T-cell (primary cell): ENCODE data around the gene TDP2. TPM values are rescaled to one million over a fixed set of nuclear protein-coding genes. Genes with fewer than 3 reads are reported as not detected.
"Not testable (repeated sequence)": the region's sequence is repeated elsewhere in the genome, so short reads cannot be mapped to it uniquely, and the experiment has no call there.

Experiments used
- ATAC-seq, 4 experiments: fragments of 200-7000 bp in 3 of 4; fragments of 150-1000 bp in 1 of 4; cut with Tn5 transposase; replicated peaks in 1 of 4; 1 replicate in 3 of 4; 2 replicates in 1 of 4; pipeline ENCODE4 v1.10.0; 2021; ENCODE audit warnings: moderate library complexity in 3 of 4, mild to moderate bottlenecking in 2 of 4, moderate number of reproducible peaks in 1 of 4
- CTCF ChIA-PET, 2 donors: fragments of 300-600 bp; sonication (Branson Sonifier 250); formaldehyde crosslinking; loops; one replicate each; lab custom pipeline; 2022; ENCODE audit warnings: antibody characterized with exemption in 2 of 2; lab: Charles Lee
- POLR2A ChIA-PET, 2 donors: fragments of 300-600 bp; sonication (Branson Sonifier 250); formaldehyde crosslinking; loops; one replicate each; lab custom pipeline; 2022; ENCODE audit warnings: antibody characterized with exemption in 2 of 2; lab: Charles Lee
- DNase-seq, 35 experiments: peaks; one replicate each; pipeline versions ENCODE4 v3.0.0 to v3.0.0-alpha.2; 2013 to 2023
- H3K27ac ChIP-seq: one replicate; pipeline ENCODE4 v1.5.1; 2013; ENCODE audit warnings: low read length
- H3K27me3 ChIP-seq, 2 experiments: replicated peaks in 1 of 2; 1 replicate in 1 of 2; 2 replicates in 1 of 2; pipeline versions ENCODE4 v1.6.1 to v1.7.0; 2013; ENCODE audit warnings: low read length in 1 of 2, mixed read lengths in 1 of 2; ENCODE audit not compliant: control insufficient read depth in 2 of 2, insufficient read depth in 2 of 2; ENCODE audit errors: extremely low read depth in 1 of 2
- H3K36me3 ChIP-seq, 2 donors: 1 replicate in 1 of 2; 2 replicates in 1 of 2; pipeline versions ENCODE4 v1.6.1 to v1.7.0; 2013; ENCODE audit warnings: low read length in 1 of 2; ENCODE audit not compliant: control insufficient read depth in 2 of 2, insufficient read depth in 1 of 2; ENCODE audit errors: extremely low read depth in 1 of 2
- H3K4me1 ChIP-seq, 2 experiments: 1 replicate in 1 of 2; 2 replicates in 1 of 2; pipeline versions ENCODE4 v1.6.1 to v1.7.0; 2013; ENCODE audit warnings: low read length in 2 of 2, mixed read lengths in 1 of 2; ENCODE audit not compliant: insufficient read depth in 2 of 2, control insufficient read depth in 1 of 2; ENCODE audit errors: extremely low read depth in 1 of 2
- H3K4me3 ChIP-seq, 2 donors: 1 replicate in 1 of 2; 2 replicates in 1 of 2; pipeline versions ENCODE4 v1.5.1 to v1.7.0; 2013; ENCODE audit warnings: mild to moderate bottlenecking in 2 of 2, low read length in 1 of 2, moderate library complexity in 1 of 2; ENCODE audit not compliant: control insufficient read depth in 1 of 2; ENCODE audit errors: extremely low read depth in 1 of 2
- H3K9me3 ChIP-seq: 2 replicates; pipeline ENCODE4 v1.7.0; 2013
- H3K27ac Mint-ChIP-seq, 2 donors: one replicate each; pipeline ENCODE4 v1.8.0; 2020 to 2021; ENCODE audit warnings: mild to moderate bottlenecking in 2 of 2, mixed read lengths in 2 of 2
- H3K27me3 Mint-ChIP-seq, 2 donors: one replicate each; pipeline ENCODE4 v1.8.0; 2021 to 2022; ENCODE audit warnings: mixed read lengths in 2 of 2
- H3K36me3 Mint-ChIP-seq: one replicate; pipeline ENCODE4 v1.8.0; 2021; ENCODE audit warnings: mixed read lengths
- H3K4me1 Mint-ChIP-seq, 3 donors: one replicate each; pipeline ENCODE4 v1.8.0; 2020 to 2022; ENCODE audit warnings: mixed read lengths in 3 of 3, mild to moderate bottlenecking in 1 of 3
- H3K4me3 Mint-ChIP-seq, 3 donors: one replicate each; pipeline ENCODE4 v1.8.0; 2020 to 2022; ENCODE audit warnings: mild to moderate bottlenecking in 3 of 3, mixed read lengths in 3 of 3, moderate library complexity in 3 of 3
- H3K9me3 Mint-ChIP-seq, 3 donors: one replicate each; pipeline ENCODE4 v1.8.0; 2020 to 2022; ENCODE audit warnings: mixed read lengths in 3 of 3
- WGBS: methylation state at CpG from one replicate; pipeline ENCODE4 v1.1.5; 2013; ENCODE audit warnings: missing lambda C conversion rate; ENCODE audit not compliant: insufficient coverage; 5-methylcytosine and 5-hydroxymethylcytosine counted together
- total RNA-seq, 35 experiments: library from RNA in 6 of 35; stranded (reverse) in 6 of 35; fragments of 120-200 nt in 1 of 35; gene quantifications; one replicate each; pipeline versions ENCODE4 v1.2.1 to v1.2.4 and lab custom pipeline; 2013 to 2026

TDP2 gene
- total RNA-seq, 5 donors from 2014 or later (not counting 1 experiment from before 2014, with no cell fraction given): 45.7 to 56.5 (median 50.8) TPM

- Mint-ChIP-seq H3K4me1 (peaks cover 12 to 17% (median 13%) of the 10 kb centered on the region in 3 donors), H3K9me3 (no peaks in the 10 kb centered on the region), H3K27ac (no peak overlapping the region), H3K36me3 (peaks cover 1% of the 10 kb centered on the region), H3K27me3 (peaks cover 2 to 24% of the 10 kb centered on the region in 2 donors), H3K4me3 (peak overlapping the region; percentile 80 to 89 (median 80))
- no peak overlapping the region for H3K27ac ChIP-seq
- H3K4me3 ChIP-seq: no peak overlapping the region
- DNase-seq: no peak
- WGBS: 70% methylated on average over 2 of the region's 8 CpGs
- peaks cover 0 to 20% of the 10 kb centered on the region in 2 donors for H3K36me3 ChIP-seq
- H3K27me3 ChIP-seq: peaks cover 3 to 15% of the 10 kb centered on the region in 2 experiments
- ChIA-PET POLR2A (interaction anchor here in 1 of 2 donors (0.6 kb wide), 1 partner anchor 108 kb away, joined by 3 read pairs; no protein-coding TSS in a partner anchor), CTCF (no interaction called here)
- H3K4me1 ChIP-seq: peaks cover 7 to 10% of the 10 kb centered on the region in 2 experiments
- no peaks in the 10 kb centered on the region for H3K9me3 ChIP-seq
- no peak for ATAC-seq
Measured at GRCh38 chr6:24646771-24647170, 19.9 kb downstream of the TDP2 start.

GRCh38 chr6:24644377-24644776, 22.3 kb downstream of the TDP2 start:
- ChIA-PET POLR2A (interaction anchor here in 1 of 2 donors (0.6 kb wide), 1 partner anchor 73 kb away, joined by 3 read pairs; no protein-coding TSS in a partner anchor), CTCF (interaction anchor here in 1 of 2 donors (0.6 kb wide), 1 partner anchor 127 kb away, joined by 3 read pairs; no protein-coding TSS in a partner anchor)
- ATAC-seq (no peak), DNase-seq (no peak)
- no CpG with 5 or more reads among the region's 4 CpGs for WGBS
- H3K27ac Mint-ChIP-seq: no peak overlapping the region
- peaks cover 12 to 17% (median 13%) of the 10 kb centered on the region in 3 donors for H3K4me1 Mint-ChIP-seq
- H3K9me3 ChIP-seq: no peaks in the 10 kb centered on the region
- peaks cover 12 to 38% of the 10 kb centered on the region in 2 donors for H3K27me3 Mint-ChIP-seq
- H3K36me3 ChIP-seq: no peaks in the 10 kb centered on the region
- H3K27me3 ChIP-seq: peaks cover 3 to 20% of the 10 kb centered on the region in 2 experiments
- H3K36me3 Mint-ChIP-seq: no peaks in the 10 kb centered on the region
- no peak overlapping the region for H3K27ac ChIP-seq
- H3K4me3 ChIP-seq: no peak overlapping the region
- H3K4me3 Mint-ChIP-seq: no peak overlapping the region
- peaks cover 7 to 10% of the 10 kb centered on the region in 2 experiments for H3K4me1 ChIP-seq
- no peaks in the 10 kb centered on the region for H3K9me3 Mint-ChIP-seq

- no peaks in the 10 kb centered on the region for H3K36me3 ChIP-seq
- H3K36me3 Mint-ChIP-seq: no peaks in the 10 kb centered on the region
- WGBS: 64% methylated on average over 5 of the region's 7 CpGs
- H3K27ac Mint-ChIP-seq: no peak overlapping the region
- H3K4me3 ChIP-seq: no peak overlapping the region
- H3K9me3 Mint-ChIP-seq: no peaks in the 10 kb centered on the region
- H3K4me1 ChIP-seq: peaks cover 7 to 10% of the 10 kb centered on the region in 2 experiments
- ChIA-PET CTCF (interaction anchor here in 1 of 2 donors (0.6 kb wide), 1 partner anchor 128 kb away, joined by 3 read pairs; no protein-coding TSS in a partner anchor), POLR2A (no interaction called here)
- H3K4me1 Mint-ChIP-seq: peaks cover 12 to 17% (median 13%) of the 10 kb centered on the region in 3 donors
- H3K27ac ChIP-seq: no peak overlapping the region
- no peak for DNase-seq
- ATAC-seq: no peak
- H3K27me3 ChIP-seq: peaks cover 3 to 20% of the 10 kb centered on the region in 2 experiments
- H3K9me3 ChIP-seq: no peaks in the 10 kb centered on the region
- peaks cover 12 to 38% of the 10 kb centered on the region in 2 donors for H3K27me3 Mint-ChIP-seq
- H3K4me3 Mint-ChIP-seq: no peak overlapping the region
Measured at GRCh38 chr6:24643920-24644319, 22.8 kb downstream of the TDP2 start.

GRCh38 chr6:24642061-24642460, 24.6 kb downstream of the TDP2 start:
- POLR2A ChIA-PET: no interaction called here
- no peaks in the 10 kb centered on the region for H3K9me3 Mint-ChIP-seq
- CTCF ChIA-PET: no interaction called here

GRCh38 chr6:24640631-24641030, 26.1 kb downstream of the TDP2 start:
- CTCF ChIA-PET, H3K4me1 ChIP-seq, H3K27ac Mint-ChIP-seq, H3K9me3 ChIP-seq, H3K36me3 ChIP-seq, H3K36me3 Mint-ChIP-seq, H3K4me3 ChIP-seq, DNase-seq, ATAC-seq, H3K27ac ChIP-seq, H3K4me3 Mint-ChIP-seq, H3K9me3 Mint-ChIP-seq, POLR2A ChIA-PET: not testable (repeated sequence)
- 90% methylated on average over 2 of the region's 5 CpGs for WGBS
- H3K27me3 Mint-ChIP-seq: peaks cover 16 to 42% of the 10 kb centered on the region in 2 donors
- peaks cover 3 to 18% of the 10 kb centered on the region in 2 experiments for H3K27me3 ChIP-seq
- peaks cover 9 to 12% (median 12%) of the 10 kb centered on the region in 3 donors for H3K4me1 Mint-ChIP-seq

More at GRCh38 chr6:24642061-24642460, 24.6 kb downstream of the TDP2 start:
- Mint-ChIP-seq H3K27ac (no peak overlapping the region), H3K4me1 (peaks cover 15 to 20% (median 20%) of the 10 kb centered on the region in 3 donors), H3K4me3 (no peak overlapping the region), H3K36me3 (no peaks in the 10 kb centered on the region), H3K27me3 (peaks cover 16 to 44% of the 10 kb centered on the region in 2 donors)
- Histone ChIP-seq H3K9me3 (no peaks in the 10 kb centered on the region), H3K36me3 (no peaks in the 10 kb centered on the region), H3K4me1 (peaks cover 7 to 10% of the 10 kb centered on the region in 2 experiments), H3K27me3 (peaks cover 3 to 20% of the 10 kb centered on the region in 2 experiments), H3K27ac (no peak overlapping the region), H3K4me3 (no peak overlapping the region)
- DNase-seq: no peak
- ATAC-seq: no peak

GRCh38 chr6:24640166-24640565, 26.5 kb downstream of the TDP2 start:
- H3K36me3 ChIP-seq: no peaks in the 10 kb centered on the region
- H3K4me1 ChIP-seq: peaks cover 0 to under 1% of the 10 kb centered on the region in 2 experiments
- DNase-seq (no peak), ATAC-seq (no peak)
- Mint-ChIP-seq H3K27ac (no peak overlapping the region), H3K9me3 (no peaks in the 10 kb centered on the region), H3K27me3 (peaks cover 16 to 38% of the 10 kb centered on the region in 2 donors), H3K4me3 (no peak overlapping the region), H3K36me3 (no peaks in the 10 kb centered on the region), H3K4me1 (peaks cover 4 to 8% (median 7%) of the 10 kb centered on the region in 3 donors)
- no peak overlapping the region for H3K4me3 ChIP-seq
- H3K27ac ChIP-seq: no peak overlapping the region
- ChIA-PET CTCF (no interaction called here), POLR2A (no interaction called here)
- H3K9me3 ChIP-seq: no peaks in the 10 kb centered on the region
- no CpG with 5 or more reads among the region's 1 CpG for WGBS
- H3K27me3 ChIP-seq: peaks cover under 1 to 16% of the 10 kb centered on the region in 2 experiments
